SKM-1 treated with dmso at 0.1 percent for 144 hours (cell line): ENCODE results near the gene AXDND1.
"Not testable (repeated sequence)": the region's sequence is repeated elsewhere in the genome, so short reads cannot be mapped to it uniquely, and the experiment has no call there.

Source experiments
- DNase-seq: peaks from one replicate; lab custom pipeline; 2025; ENCODE audit not compliant: unreplicated experiment; lab: John Stamatoyannopoulos, UW

Gene AXDND1

GRCh38 chr1:179365342-179366092 lies at the start of gene AXDND1:
Gene AXDND1 (plus strand): TSS chr1:179365971. CDS start chr1:179366510, 539 bp downstream.
- peak; percentile 98 for DNase-seq

GRCh38 chr1:179318491-179318890 lies 47.3 kb upstream of the AXDND1 start:
- no peak for DNase-seq

GRCh38 chr1:179321533-179322216 lies 44.1 kb upstream of the AXDND1 start:
- no peak for DNase-seq

GRCh38 chr1:179322557-179322956 lies 43.2 kb upstream of the AXDND1 start:
- DNase-seq = no peak

DNA sequence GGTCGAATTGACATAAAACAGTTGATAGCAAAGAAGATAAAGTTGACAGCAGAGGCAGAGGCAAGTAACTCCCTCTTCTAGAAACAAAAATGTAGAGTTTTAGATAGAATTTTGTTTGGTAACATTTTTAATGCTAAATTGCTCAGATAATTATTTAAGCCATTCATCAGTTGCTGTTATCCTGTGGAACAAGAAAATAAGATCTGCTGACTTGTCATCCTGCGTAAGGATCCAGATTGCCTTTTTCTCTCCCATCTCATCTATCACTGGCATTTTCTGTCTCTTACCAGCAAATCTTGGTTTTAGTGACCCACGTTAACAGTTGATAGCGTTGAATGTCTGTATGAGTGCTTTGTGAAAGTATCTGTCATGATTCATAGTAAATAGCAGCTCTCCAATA lies 42.3 kb upstream of the AXDND1 start:
- DNase-seq = no peak

- DNase-seq = no peak
These were observed 39.9 kb upstream of the AXDND1 start for GRCh38 chr1:179325836-179326235.

DNA sequence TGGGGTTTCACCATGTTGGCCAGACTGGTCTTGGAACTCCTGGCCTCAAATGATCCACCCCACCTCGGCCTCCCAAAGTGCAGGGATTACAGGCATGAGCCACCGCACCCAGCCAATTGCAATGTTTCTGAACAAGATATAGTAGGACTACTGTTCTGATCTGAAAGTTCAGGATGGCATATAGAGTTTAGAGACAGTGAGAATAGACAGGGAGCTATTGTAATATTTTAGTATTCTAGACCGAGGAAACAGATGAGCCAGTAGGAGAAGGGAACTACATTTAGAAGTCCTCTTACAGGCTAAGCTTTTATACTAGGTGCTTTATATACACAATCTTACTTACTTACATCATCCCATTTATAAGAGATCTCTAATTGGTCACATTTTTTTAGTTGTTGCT lies 39.0 kb upstream of the AXDND1 start:
- DNase-seq = no peak

GRCh38 chr1:179327196-179327595 lies 38.6 kb upstream of the AXDND1 start:
- no peak for DNase-seq

DNA sequence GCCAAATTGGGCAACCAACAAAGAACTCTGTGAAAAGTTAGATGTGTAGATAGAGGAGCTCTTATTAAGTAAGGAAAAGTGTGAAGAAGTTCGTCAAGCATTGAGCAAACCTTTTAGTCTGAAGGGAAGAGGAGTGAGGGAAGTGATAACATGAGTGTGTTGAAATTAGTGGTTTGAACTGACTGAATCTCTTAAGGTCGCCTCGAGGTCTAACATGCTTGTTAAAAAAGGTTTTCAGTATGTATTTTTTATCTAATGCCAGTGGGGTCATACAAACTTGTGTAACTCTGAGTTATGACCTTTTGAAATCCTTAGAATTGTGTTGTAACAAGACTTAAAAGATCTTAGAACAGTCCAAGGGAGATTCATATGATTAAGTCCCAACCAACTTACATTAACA lies 38.1 kb upstream of the AXDND1 start:
- peak; percentile 100 for DNase-seq

- no peak for DNase-seq
These were observed 35.9 kb upstream of the AXDND1 start for GRCh38 chr1:179329862-179330261.

- no peak for DNase-seq
These were observed 31.3 kb upstream of the AXDND1 start for GRCh38 chr1:179334440-179334839.

DNA sequence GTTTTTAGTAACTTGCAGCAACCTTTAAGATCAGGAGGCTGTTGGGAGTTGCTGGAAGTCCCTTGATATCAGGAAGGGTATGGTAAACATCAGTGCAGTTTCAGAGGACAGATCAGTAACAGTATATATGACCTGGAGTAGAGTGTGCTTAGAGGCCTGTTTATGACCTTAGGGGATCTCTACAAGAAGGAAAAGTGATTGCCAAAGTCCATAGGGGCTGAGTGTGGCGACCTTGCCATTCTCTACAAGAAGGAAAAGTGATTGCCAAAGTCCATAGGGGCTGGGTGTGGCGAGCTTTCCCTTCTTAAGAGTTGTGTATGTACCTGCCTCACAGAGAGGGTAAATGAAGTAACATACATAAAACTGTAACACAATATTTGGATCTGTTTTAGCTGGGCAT lies 28.5 kb upstream of the AXDND1 start:
- DNase-seq = no peak

GRCh38 chr1:179337942-179338560 lies 27.7 kb upstream of the AXDND1 start:
- no peak for DNase-seq

- DNase-seq = peak; percentile 53
These were observed 24.9 kb upstream of the AXDND1 start for GRCh38 chr1:179340918-179341317.

GRCh38 chr1:179341943-179342547 lies 23.7 kb upstream of the AXDND1 start:
- no peak for DNase-seq

DNA sequence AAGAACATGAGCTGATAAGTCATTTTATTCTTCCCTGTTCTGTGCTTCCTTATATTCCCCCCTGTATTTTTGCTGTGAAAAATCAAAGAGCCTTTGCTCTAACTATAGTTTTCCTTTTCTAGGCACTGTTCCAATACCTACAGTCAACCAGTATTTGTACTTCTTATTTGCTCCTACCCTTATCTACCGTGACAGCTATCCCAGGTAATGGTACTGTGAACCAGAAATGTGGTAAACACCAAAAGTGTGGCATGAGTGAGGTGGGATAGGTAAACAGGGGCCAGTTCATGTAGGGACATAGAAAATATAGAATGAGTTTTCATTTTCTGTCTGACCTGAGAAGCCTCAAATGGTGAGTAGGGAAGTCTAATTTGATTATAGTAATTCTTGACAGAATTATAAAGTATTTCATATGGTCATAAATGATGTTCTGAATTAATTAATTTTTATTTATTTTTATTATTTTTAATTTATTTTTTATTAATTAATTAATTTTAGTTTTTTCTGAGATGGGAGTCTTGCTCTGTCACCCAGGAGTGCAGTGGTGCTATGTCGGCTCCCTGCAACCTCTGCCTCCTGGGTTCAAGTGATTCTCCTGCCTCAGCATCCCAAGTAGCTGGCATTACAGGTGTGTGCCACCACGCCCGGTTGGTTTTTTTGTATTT lies 22.9 kb upstream of the AXDND1 start:
- DNase-seq = no peak

DNA sequence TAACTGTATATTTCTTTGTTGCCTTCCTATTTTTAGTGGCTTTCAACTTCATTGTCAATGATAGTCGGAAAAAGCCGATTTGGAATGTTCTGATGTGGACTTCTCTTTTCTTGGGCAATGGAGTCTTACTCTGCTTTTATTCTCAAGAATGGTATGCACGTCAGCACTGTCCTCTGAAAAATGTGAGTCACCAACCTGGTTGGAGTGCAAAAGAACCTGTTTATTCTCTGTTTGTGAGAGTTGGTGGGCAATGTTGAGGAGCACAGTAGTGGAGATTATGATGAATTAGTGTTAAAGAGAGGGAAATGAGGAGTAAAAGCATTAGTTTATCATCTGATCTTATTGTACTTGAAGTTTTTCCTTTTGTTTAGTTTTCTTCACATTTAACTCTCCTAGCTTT lies 14.5 kb upstream of the AXDND1 start:
- DNase-seq = no peak

GRCh38 chr1:179352236-179352635 lies 13.5 kb upstream of the AXDND1 start:
- DNase-seq = no peak

DNA sequence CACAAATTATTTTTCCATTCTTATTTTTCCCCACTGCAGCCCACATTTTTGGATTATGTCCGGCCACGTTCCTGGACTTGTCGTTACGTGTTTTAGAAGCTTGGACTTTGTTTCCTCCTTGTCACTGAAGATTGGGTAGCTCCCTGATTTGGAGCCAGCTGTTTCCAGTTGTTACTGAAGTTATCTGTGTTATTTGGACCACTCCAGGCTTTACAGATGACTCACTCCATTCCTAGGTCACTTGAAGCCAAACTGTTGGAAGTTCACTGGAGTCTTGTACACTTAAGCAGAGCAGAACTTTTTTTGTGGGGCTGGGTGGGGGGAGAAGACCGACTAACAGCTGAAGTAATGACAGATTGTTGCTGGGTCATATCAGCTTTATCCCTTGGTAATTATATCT lies 12.2 kb upstream of the AXDND1 start:
- no peak for DNase-seq

GRCh38 chr1:179361631-179362030 lies 4.1 kb upstream of the AXDND1 start:
- DNase-seq = not testable (repeated sequence)

GRCh38 chr1:179366093-179366800 lies 476 bp downstream of the AXDND1 start:
- peak; percentile 75 for DNase-seq
